Brain microvascular endothelial cell (primary cell): ENCODE measurements around the gene CD200R1.

ENCODE experiments used
- DNase-seq: peaks from one replicate; pipeline ENCODE4 v3.0.0-alpha.2; 2020
- H3K27ac ChIP-seq: fragments of 250-450 bp; sonication (Bioruptor Pico); 2 replicates; pipeline ENCODE4 v1.5.1; 2020; ENCODE audit warnings: mild to moderate bottlenecking, moderate library complexity
- H3K27me3 ChIP-seq: fragments of 250-450 bp; sonication (Bioruptor Pico); replicated peaks from 2 replicates; pipeline ENCODE4 v1.5.1; 2020; ENCODE audit warnings: mild to moderate bottlenecking
- H3K36me3 ChIP-seq: fragments of 250-450 bp; sonication (Bioruptor Pico); replicated peaks from 2 replicates; pipeline ENCODE4 v1.5.1; 2020; ENCODE audit warnings: mild to moderate bottlenecking
- H3K4me3 ChIP-seq: 2 replicates; pipeline ENCODE4 v1.5.1; 2011; ENCODE audit warnings: low read depth, mild to moderate bottlenecking, control low read depth, low read length, moderate library complexity
- CTCF ChIP-seq: IDR thresholded peaks from 2 replicates; pipeline ENCODE4 v1.5.1; 2011; ENCODE audit warnings: low read depth, mild to moderate bottlenecking, moderate library complexity, low read length, control low read depth, inconsistent platforms; ENCODE audit errors: missing control alignments
- in situ Hi-C: cut with HindIII; loops from 2 replicates; pipeline ENCODE4 v1.10.0; 2017; ENCODE audit warnings: low sequenced_read_pairs, low pct_ligation_motif_present

Gene CD200R1

GRCh38 chr3:112980080-112980479 lies 5.2 kb upstream of the CD200R1 start:
- in situ Hi-C loops, result loop anchor here (25.0 kb wide), 1 partner anchor 393 kb away; no protein-coding TSS in a partner anchor
- H3K27me3 ChIP-seq, result no peaks in the 10 kb centered on the region
- no peak for TF ChIP-seq CTCF
- no peak overlapping the region for H3K27ac ChIP-seq
- DNase-seq, result no peak
- no peaks in the 10 kb centered on the region for H3K36me3 ChIP-seq
- H3K4me3 ChIP-seq, result no peak overlapping the region

- no peak for DNase-seq
- TF ChIP-seq CTCF, result peak; percentile 31
- in situ Hi-C loops, result loop anchor here (25.0 kb wide), 1 partner anchor 392 kb away; no protein-coding TSS in a partner anchor
- no peak overlapping the region for H3K4me3 ChIP-seq
- no peaks in the 10 kb centered on the region for H3K36me3 ChIP-seq
- H3K27ac ChIP-seq, result no peak overlapping the region
- H3K27me3 ChIP-seq, result no peaks in the 10 kb centered on the region
Observed at GRCh38 chr3:112979244-112979832, 4.4 kb upstream of the CD200R1 start.

- TF ChIP-seq CTCF, result no peak
- Histone ChIP-seq H3K4me3 (no peak overlapping the region), H3K27me3 (no peaks in the 10 kb centered on the region), H3K27ac (no peak overlapping the region), H3K36me3 (no peaks in the 10 kb centered on the region)
- in situ Hi-C loops, result loop anchor here (25.0 kb wide), 1 partner anchor 390 kb away; no protein-coding TSS in a partner anchor
- DNase-seq, result no peak
Observed at GRCh38 chr3:112976953-112977352, 2.0 kb upstream of the CD200R1 start.

- no peak for TF ChIP-seq CTCF
Observed at GRCh38 chr3:112976001-112976400, 1.1 kb upstream of the CD200R1 start.

GRCh38 chr3:112974178-112974517 lies 755 bp downstream of the CD200R1 start:
- Histone ChIP-seq H3K27me3 (peaks cover 5% of the 10 kb centered on the region), H3K36me3 (no peaks in the 10 kb centered on the region), H3K4me3 (no peak overlapping the region), H3K27ac (no peak overlapping the region)
- in situ Hi-C loops, result no loop called here
- DNase-seq, result no peak
- no peak for TF ChIP-seq CTCF

More at GRCh38 chr3:112976001-112976400, 1.1 kb upstream of the CD200R1 start:
- no peak for DNase-seq
- no peak overlapping the region for H3K4me3 ChIP-seq
- H3K27me3 ChIP-seq, result peaks cover 5% of the 10 kb centered on the region
- no peaks in the 10 kb centered on the region for H3K36me3 ChIP-seq
- in situ Hi-C loops, result loop anchor here (25.0 kb wide), 1 partner anchor 389 kb away; no protein-coding TSS in a partner anchor
- no peak overlapping the region for H3K27ac ChIP-seq
